HG03520 (cell line): ENCODE measurements around the gene CLCN2.

ENCODE experiments used
- ATAC-seq: cut with Tn5 transposase; IDR thresholded peaks from one replicate; pipeline ENCODE4 v1.9.1; 2021; ENCODE audit warnings: mild to moderate bottlenecking, moderate library complexity; ENCODE audit not compliant: unreplicated experiment

Gene CLCN2

DNA sequence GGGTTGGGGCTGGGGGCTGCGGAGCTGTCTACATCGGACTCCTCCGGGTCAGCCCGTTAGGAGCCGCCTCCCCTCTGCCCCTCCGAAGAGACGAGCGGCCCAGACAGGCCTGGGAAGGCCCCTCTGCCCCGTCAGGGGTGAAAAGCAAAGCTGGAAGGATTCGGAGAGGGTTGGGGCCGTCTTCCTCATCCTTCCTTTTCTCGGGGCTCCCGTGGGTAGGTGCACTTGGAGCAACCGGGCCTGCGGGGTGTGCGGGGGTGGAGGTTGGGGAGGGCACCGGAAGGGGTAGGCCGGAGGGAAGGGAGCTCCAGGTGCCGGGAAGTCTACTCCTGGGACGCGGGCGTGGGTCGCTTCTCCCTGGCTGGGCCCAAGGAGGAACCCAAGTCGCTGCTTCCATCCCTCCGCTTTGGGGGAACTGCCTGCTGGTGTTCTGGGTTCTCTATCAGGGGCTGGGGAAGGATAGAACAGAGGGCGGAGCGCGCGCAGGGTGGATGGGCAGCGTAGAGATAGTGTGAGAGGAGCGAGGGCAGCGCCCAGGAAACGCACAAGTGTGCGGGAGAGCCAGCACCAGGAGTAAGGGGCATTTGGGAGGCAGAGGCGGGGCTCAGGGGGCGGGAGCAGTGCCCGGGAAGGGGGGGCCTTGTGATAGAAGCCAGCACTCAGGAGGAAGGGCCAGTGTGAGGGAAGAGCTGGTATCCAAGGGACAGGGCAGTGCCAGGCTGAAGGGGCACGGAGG, 695 bp upstream of the CLCN2 start:
- ATAC-seq: no peak

DNA sequence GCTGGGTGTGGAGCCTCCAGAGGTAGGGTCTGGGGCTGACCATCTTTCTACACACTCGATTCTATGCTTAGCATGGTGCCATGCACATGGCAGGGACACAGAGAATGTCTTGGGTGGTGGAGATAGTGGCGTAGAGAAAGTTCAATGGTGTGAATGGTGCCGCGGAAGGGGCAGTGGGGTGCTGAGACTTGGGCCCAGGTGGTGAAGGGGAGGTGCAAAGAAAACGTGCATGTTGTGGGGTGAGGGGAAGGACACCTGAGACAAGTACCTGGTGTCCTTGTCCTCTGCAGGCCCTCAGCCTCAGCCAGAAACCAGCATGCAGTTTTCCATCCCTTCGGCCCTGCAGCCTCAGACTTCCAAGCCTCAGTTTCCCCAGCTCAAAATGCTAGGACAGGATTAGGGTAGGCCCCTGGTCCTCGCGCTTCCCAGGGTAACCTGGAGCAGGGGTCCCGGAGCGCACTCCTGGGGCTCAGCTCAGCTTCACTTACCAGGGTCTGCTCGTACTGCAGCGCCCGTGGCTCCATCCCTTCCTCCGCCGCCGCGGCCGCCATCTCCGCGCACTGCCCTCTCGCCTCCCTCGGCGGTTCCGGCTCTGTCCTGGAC, 375 bp downstream of the CLCN2 start:
- ATAC-seq: peak; percentile 1

GRCh38 chr3:184360070-184360928, 1.1 kb downstream of the CLCN2 start:
- no peak for ATAC-seq

- no peak for ATAC-seq
Measured at GRCh38 chr3:184359610-184360009, 1.8 kb downstream of the CLCN2 start.

- ATAC-seq: no peak
Measured at GRCh38 chr3:184358921-184359350, 2.5 kb downstream of the CLCN2 start.

GRCh38 chr3:184358124-184358767, 3.2 kb downstream of the CLCN2 start:
- ATAC-seq: no peak

- no peak for ATAC-seq
Measured at GRCh38 chr3:184357248-184358123, 3.9 kb downstream of the CLCN2 start.

- ATAC-seq: no peak
Measured at GRCh38 chr3:184355261-184356040, 6.0 kb downstream of the CLCN2 start.

DNA sequence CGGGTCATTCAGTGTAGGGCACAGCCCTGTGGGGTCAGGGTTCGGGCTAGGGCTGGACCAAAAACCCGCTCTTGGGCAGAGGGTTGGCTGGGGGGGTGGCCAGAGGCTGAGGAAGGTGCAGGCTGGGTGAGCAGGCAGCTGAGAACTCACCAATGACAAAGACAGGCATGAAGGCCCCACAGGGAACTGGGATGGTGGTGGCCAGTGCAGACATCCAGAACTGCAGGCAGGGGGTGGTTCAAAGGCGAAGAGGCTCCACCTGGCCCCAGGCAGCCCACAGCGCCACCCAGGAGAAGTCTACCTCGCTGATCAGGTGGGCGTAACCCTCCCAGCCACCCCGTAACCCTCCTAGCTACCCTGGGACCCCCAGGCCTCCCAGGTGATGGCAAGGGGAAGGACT, 6.7 kb downstream of the CLCN2 start:
- ATAC-seq: no peak

DNA sequence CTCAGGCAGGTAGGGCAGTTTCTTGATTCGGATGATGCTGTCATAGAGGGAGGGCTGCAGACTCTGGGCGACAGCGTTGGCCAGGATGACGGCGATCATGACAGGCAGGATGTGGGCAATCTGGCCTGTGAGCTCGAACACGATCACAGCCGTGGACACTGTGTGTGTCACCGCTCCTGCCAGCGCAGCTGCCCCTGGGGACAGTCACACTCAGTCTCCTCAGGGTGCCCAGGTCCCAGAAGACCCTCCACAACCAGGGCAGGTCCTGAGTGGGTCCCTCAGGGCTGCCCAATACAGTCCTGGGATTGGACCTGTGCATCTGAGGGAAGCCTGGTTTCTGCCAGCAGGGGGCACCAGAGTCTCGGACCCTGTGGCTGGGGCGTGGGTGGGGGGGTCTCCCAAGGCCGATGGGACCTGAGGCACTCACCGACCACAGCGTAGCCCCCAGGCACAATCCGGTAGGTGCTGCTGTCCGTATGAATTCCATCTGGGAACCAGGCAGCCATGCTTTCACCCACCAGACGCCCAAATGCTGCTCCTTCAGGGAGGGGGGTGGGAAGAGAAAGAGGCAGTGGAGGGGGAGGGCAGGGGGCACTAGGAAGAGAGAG, 7.2 kb downstream of the CLCN2 start:
- ATAC-seq: no peak

GRCh38 chr3:184353546-184353941, 7.9 kb downstream of the CLCN2 start:
- ATAC-seq: no peak

GRCh38 chr3:184352897-184353545, 8.4 kb downstream of the CLCN2 start:
- ATAC-seq: no peak

GRCh38 chr3:184352149-184352785, 9.1 kb downstream of the CLCN2 start:
- no peak for ATAC-seq

DNA sequence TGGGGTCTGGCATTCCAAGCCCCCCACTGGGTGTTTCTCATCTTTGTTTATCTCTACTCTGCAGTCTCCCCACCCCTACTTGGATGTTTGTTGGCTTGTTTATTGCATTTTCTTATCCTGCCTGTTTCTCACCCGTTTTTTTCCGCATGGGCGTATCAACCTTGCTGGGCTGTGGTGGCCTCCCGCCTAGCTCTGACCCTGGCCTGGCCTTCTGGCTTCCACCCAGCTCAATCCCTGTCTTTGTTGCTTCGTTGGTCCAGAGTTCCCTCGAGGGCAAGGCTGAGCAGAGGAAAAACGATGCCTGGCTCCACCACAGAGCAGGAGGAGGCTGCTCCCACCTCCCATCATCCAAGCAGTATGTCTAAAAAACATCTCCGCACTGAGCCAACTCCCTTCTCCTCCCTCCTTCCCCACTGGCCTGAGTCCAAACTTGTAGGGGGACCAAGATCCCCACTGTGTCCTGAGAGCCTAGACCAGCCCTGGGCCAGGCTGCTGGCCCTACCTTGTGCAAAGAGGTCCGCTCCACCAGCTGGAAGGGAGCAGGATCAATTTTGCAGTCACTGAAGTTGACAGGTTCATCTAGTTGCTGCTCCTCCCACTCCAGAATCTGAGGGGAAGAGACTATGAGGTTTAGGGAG, 9.8 kb downstream of the CLCN2 start:
- ATAC-seq: no peak

DNA sequence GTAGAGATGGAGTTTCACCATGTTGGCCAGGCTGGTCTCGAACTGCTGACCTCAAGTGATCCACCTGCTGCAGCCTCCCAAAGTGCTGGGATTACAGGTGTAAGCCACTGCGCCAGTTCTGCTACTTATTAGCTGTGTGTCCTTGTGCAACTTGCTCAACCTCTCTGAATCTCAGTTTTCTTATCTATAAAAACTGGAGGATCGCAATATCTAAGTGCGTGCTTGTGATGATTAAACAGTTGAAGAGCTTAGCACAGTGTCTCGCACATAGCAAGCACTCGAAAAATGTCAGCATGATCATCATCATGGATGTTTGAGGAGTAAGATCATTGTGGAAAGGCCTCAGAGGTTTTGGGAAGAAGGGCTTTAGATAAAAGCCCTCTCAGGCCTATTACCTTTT, 10.8 kb downstream of the CLCN2 start:
- ATAC-seq: no peak

- no peak for ATAC-seq
Measured at GRCh38 chr3:184349563-184350470, 11.6 kb downstream of the CLCN2 start.

GRCh38 chr3:184348057-184348382, 13.4 kb downstream of the CLCN2 start:
- no peak for ATAC-seq
